Transverse colon (tissue), 3 donors: ENCODE data around the gene FAM171A1.
"Not testable (repeated sequence)": the region's sequence is repeated elsewhere in the genome, so short reads cannot be mapped to it uniquely, and the experiment has no call there.

ENCODE experiments used
- POLR2A ChIP-seq: fragments of 450-650 bp; IDR thresholded peaks from one replicate; pipeline ENCODE4 v1.6.1; 2016; ENCODE audit warnings: antibody characterized with exemption, mild to moderate bottlenecking, moderate library complexity
- POLR2AphosphoS5 ChIP-seq, 3 donors: sonication (generic); formaldehyde crosslinking; IDR thresholded peaks; one replicate each; pipeline ENCODE4 v1.6.1; 2016; ENCODE audit warnings: antibody characterized with exemption in 3 of 3

DNA sequence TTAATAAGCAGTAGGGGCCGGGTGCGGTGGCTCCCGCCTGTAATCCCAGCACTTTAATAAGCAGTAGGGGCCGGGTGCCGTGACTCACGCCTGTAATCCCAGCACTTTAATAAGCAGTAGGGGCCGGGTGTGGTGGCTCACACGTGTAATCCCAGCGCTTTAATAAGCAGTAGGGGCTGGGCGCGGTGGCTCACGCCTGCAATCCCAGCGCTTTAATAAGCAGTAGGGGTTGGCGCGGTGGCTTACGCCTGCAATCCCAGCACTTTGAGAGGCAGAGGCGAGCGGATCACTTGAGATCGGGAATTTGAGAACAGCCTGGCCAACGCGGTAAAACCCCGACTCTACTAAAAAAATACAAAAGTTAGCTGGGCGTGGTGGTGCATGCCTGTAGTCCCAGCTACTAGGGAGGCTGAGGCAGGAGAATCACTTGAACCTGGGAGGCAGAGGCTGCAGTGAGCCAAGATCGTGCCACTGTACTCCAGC, 33.6 kb downstream of the FAM171A1 start:
- TF ChIP-seq POLR2A; POLR2AphosphoS5 (IDR thresholded peaks at IDR 0.05): not testable (repeated sequence)
